SK-N-SH treated with all-trans-retinoic acid at 6 μM for 48 hours (cell line): ENCODE data around the gene ELP1.

Source experiments
- ARNTL ChIP-seq: fragments of 450-650 bp; formaldehyde crosslinking; IDR thresholded peaks from 2 replicates; pipeline ENCODE4 v1.5.0; 2020; ENCODE audit warnings: low read depth, mild to moderate bottlenecking, moderate library complexity, borderline replicate concordance
- BACH2 ChIP-seq: fragments of 250-450 bp; sonication (Bioruptor Pico); IDR thresholded peaks from 2 replicates; pipeline ENCODE4 v1.9.0; 2021; ENCODE audit warnings: mild to moderate bottlenecking, borderline replicate concordance
- CREB5 ChIP-seq: fragments of 250-450 bp; sonication (Bioruptor Pico); IDR thresholded peaks from 2 replicates; pipeline ENCODE4 v1.5.1; 2020; ENCODE audit warnings: low read depth, mild to moderate bottlenecking, moderate library complexity
- GLIS3 ChIP-seq: fragments of 250-450 bp; sonication (Bioruptor Pico); IDR thresholded peaks from 2 replicates; pipeline ENCODE4 v1.5.0; 2020; ENCODE audit warnings: mild to moderate bottlenecking, moderate library complexity
- PATZ1 ChIP-seq: fragments of 250-450 bp; sonication (Bioruptor Pico); IDR thresholded peaks from 2 replicates; pipeline ENCODE4 v1.8.0; 2020; ENCODE audit warnings: mild to moderate bottlenecking, moderate library complexity, borderline replicate concordance
- POU6F1 ChIP-seq: fragments of 250-450 bp; sonication (Bioruptor Pico); IDR thresholded peaks from 2 replicates; pipeline ENCODE4 v1.8.0; 2021; ENCODE audit warnings: low read depth, mild to moderate bottlenecking, moderate library complexity, borderline replicate concordance
- RARB ChIP-seq: fragments of 250-450 bp; sonication (Bioruptor Pico); IDR thresholded peaks from 2 replicates; pipeline ENCODE4 v1.8.0; 2021; ENCODE audit warnings: mild to moderate bottlenecking, moderate library complexity
- ZC3H10 ChIP-seq: fragments of 250-450 bp; sonication (Bioruptor Pico); IDR thresholded peaks from 2 replicates; pipeline ENCODE4 v1.5.1; 2021; ENCODE audit warnings: mild to moderate bottlenecking, moderate library complexity
- ZFP3 ChIP-seq: fragments of 250-450 bp; sonication (Bioruptor Pico); IDR thresholded peaks from 2 replicates; pipeline ENCODE4 v1.5.0; 2020; ENCODE audit warnings: mild to moderate bottlenecking, moderate library complexity

- no peak for TF ChIP-seq ZC3H10 (CRISPR knock-in tag)
- no peak for TF ChIP-seq ZFP3 (CRISPR knock-in tag)
- no peak for TF ChIP-seq POU6F1
- TF ChIP-seq GLIS3 (CRISPR knock-in tag), result no peak
- no peak for TF ChIP-seq ARNTL (CRISPR knock-in tag)
- TF ChIP-seq PATZ1 (CRISPR knock-in tag), result no peak
- TF ChIP-seq CREB5 (CRISPR knock-in tag), result no peak
- TF ChIP-seq BACH2, result no peak
- no peak for TF ChIP-seq RARB (CRISPR knock-in tag)
These were observed 57.5 kb downstream of the ELP1 start for GRCh38 chr9:108876425-108876824.
